Transverse colon (tissue), 4 donors: Measurements from ENCODE around the gene ZNF423. TPM values are rescaled to one million over a fixed set of nuclear protein-coding genes. Genes with fewer than 3 reads are reported as not detected.

Experiments used
- DNase-seq: peaks from one replicate; pipeline ENCODE4 v3.0.0-alpha.2; 2019
- H3K27ac ChIP-seq, 4 donors: fragments of 200-600 bp; sonication (generic); 2 replicates each; pipeline ENCODE4 v1.5.1; 2016 to 2018; ENCODE audit warnings: inconsistent platforms in 4 of 4
- H3K27me3 ChIP-seq: fragments of 200-600 bp; sonication (generic); 2 replicates; pipeline ENCODE4 v1.5.1; 2017; ENCODE audit warnings: inconsistent platforms
- H3K36me3 ChIP-seq, 4 donors: fragments of 200-600 bp; sonication (generic); 2 replicates each; pipeline ENCODE4 v1.5.1; 2017 to 2019; ENCODE audit warnings: inconsistent platforms in 4 of 4
- H3K4me1 ChIP-seq, 4 donors: fragments of 200-600 bp; sonication (generic); 2 replicates each; pipeline ENCODE4 v1.5.1; 2017 to 2020; ENCODE audit warnings: inconsistent platforms in 4 of 4
- H3K4me3 ChIP-seq, 4 donors: fragments of 200-600 bp; sonication (generic); 1 replicate in 1 of 4; 2 replicates in 3 of 4; pipeline versions ENCODE4 v1.5.1 to v1.6.1; 2017 to 2019; ENCODE audit warnings: inconsistent platforms in 4 of 4
- H3K9me3 ChIP-seq, 2 donors: fragments of 200-600 bp; sonication (generic); 2 replicates each; pipeline ENCODE4 v1.5.1; 2017 to 2019; ENCODE audit warnings: inconsistent platforms in 2 of 2
- EP300 ChIP-seq: sonication (generic); formaldehyde crosslinking; IDR thresholded peaks from one replicate; pipeline ENCODE4 v1.6.1; 2017; ENCODE audit warnings: antibody characterized with exemption, low read depth
- POLR2A ChIP-seq: fragments of 450-650 bp; IDR thresholded peaks from one replicate; pipeline ENCODE4 v1.6.1; 2016; ENCODE audit warnings: antibody characterized with exemption, mild to moderate bottlenecking, moderate library complexity
- POLR2AphosphoS5 ChIP-seq, 3 donors: sonication (generic); formaldehyde crosslinking; IDR thresholded peaks; one replicate each; pipeline ENCODE4 v1.6.1; 2016; ENCODE audit warnings: antibody characterized with exemption in 3 of 3
- WGBS, 2 donors: methylation state at CpG; one replicate each; pipeline ENCODE4 v1.1.5; 2018; ENCODE audit warnings: low coverage in 1 of 2; 5-methylcytosine and 5-hydroxymethylcytosine counted together
- in situ Hi-C, 4 donors: fragments of 200-750 bp; cut with MboI; loops; one replicate each; pipeline versions ENCODE4 v1.15.0 to v1.15.1; 2017; ENCODE audit warnings: low sequenced_read_pairs in 3 of 4, low pct_ligation_motif_present in 1 of 4, low pct_unique_long_range_greater_than_20kb in 1 of 4
- intact Hi-C: fragments of 100-400 bp; cut with DNase I; formaldehyde crosslinking; loops from one replicate; pipeline ENCODE4 v1.15.1; 2023; ENCODE audit warnings: low total_unique reads
- total RNA-seq, 4 donors: library from RNA; depleted of rRNA; stranded (reverse); fragments of >200 nt; gene quantifications; one replicate each; pipeline ENCODE4 v1.1.0, GENCODE V29; 2016
- TF ChIP-seq, protein P1 (sequence below), 5 experiments: fragments of 200-600 bp in 3 of 5; fragments of 450-650 bp in 2 of 5; sonication (generic) in 3 of 5; IDR thresholded peaks; 1 replicate in 2 of 5; 2 replicates in 3 of 5; pipeline ENCODE4 v1.5.1; 2016 to 2017; ENCODE audit warnings: antibody characterized with exemption in 5 of 5, inconsistent platforms in 3 of 5, mild to moderate bottlenecking in 2 of 5, moderate library complexity in 1 of 5

The ZNF423 gene
- total RNA-seq, 4 donors from 2014 or later, result 4.9 to 13.1 (median 7.2) TPM

DNA sequence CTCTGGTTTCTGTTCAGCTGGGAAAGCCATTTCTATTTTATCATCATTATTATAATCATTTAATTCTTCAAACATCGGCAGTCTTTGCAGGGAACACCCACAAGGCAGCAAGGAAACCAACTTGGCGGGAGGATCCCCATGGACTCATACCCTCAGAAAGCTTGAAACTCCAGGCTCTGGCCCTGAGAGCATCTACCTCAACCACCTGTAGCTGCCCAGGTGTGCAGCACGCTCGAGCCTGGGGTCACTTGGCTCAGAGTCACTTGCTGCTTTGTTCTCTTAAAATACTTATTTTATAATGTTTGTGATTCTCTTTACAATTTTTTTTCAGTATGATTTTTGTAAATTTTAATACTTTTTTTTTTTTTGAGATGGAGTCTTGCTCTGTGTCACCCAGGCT, 6.8 kb upstream of the ZNF423 start:
- H3K4me3 ChIP-seq, result no peak overlapping the region
- H3K4me1 ChIP-seq, result peaks cover 8 to 17% (median 13%) of the 10 kb centered on the region in 4 donors
- WGBS, 2 donors, result 78 to 94% methylated on average over 3 to 4 of the region's 4 CpGs
- TF ChIP-seq POLR2A (no peak), POLR2AphosphoS5 (IDR thresholded peaks at IDR 0.05) (no peak), EP300 (no peak)
- TF ChIP-seq, protein P1, sequence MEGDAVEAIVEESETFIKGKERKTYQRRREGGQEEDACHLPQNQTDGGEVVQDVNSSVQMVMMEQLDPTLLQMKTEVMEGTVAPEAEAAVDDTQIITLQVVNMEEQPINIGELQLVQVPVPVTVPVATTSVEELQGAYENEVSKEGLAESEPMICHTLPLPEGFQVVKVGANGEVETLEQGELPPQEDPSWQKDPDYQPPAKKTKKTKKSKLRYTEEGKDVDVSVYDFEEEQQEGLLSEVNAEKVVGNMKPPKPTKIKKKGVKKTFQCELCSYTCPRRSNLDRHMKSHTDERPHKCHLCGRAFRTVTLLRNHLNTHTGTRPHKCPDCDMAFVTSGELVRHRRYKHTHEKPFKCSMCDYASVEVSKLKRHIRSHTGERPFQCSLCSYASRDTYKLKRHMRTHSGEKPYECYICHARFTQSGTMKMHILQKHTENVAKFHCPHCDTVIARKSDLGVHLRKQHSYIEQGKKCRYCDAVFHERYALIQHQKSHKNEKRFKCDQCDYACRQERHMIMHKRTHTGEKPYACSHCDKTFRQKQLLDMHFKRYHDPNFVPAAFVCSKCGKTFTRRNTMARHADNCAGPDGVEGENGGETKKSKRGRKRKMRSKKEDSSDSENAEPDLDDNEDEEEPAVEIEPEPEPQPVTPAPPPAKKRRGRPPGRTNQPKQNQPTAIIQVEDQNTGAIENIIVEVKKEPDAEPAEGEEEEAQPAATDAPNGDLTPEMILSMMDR (IDR thresholded peaks at IDR 0.05), result no peak
- H3K27ac ChIP-seq, result no peak overlapping the region
- in situ Hi-C loops (loop anchor here in 1 of 4 donors (25.0 kb wide), 1 partner anchor 250 kb away; no protein-coding TSS in a partner anchor), intact Hi-C loops (no loop called here)
- H3K9me3 ChIP-seq, result no peaks in the 10 kb centered on the region
- no peak for DNase-seq
- no peaks in the 10 kb centered on the region for H3K27me3 ChIP-seq
- H3K36me3 ChIP-seq, result no peaks in the 10 kb centered on the region

DNA sequence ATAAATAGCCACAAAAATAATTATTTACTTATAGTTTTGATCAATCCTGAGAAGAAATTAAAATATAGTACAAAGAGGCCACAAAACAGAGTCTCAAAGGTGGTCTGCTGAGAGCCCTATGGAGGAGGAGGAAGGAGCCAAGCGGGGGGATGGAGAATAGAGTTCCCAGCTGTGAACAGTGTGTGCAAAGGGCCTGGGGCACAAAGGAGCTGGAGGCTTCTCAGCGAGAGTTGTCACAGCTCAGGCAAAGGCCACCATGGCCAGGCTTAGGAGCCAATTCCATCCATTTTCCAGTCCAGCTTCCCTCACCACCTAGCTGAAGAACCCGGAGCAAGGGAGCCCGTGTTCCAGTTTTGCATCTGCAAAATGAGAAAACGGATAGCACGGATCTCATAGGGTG, 5.4 kb upstream of the ZNF423 start:
- Histone ChIP-seq H3K4me3 (no peak overlapping the region), H3K36me3 (no peaks in the 10 kb centered on the region), H3K9me3 (no peaks in the 10 kb centered on the region), H3K4me1 (peaks cover 8 to 23% (median 16%) of the 10 kb centered on the region in 4 donors), H3K27ac (no peak overlapping the region), H3K27me3 (no peaks in the 10 kb centered on the region)
- TF ChIP-seq POLR2A (no peak), POLR2AphosphoS5 (IDR thresholded peaks at IDR 0.05) (no peak), EP300 (no peak)
- TF ChIP-seq, protein P1 (IDR thresholded peaks at IDR 0.05), result no peak
- DNase-seq, result no peak
- WGBS, 2 donors, result 93 to 100% methylated on average over 6 of the region's 6 CpGs
- in situ Hi-C loops (loop anchor here in 1 of 4 donors (25.0 kb wide), 1 partner anchor 249 kb away; no protein-coding TSS in a partner anchor), intact Hi-C loops (no loop called here)

DNA sequence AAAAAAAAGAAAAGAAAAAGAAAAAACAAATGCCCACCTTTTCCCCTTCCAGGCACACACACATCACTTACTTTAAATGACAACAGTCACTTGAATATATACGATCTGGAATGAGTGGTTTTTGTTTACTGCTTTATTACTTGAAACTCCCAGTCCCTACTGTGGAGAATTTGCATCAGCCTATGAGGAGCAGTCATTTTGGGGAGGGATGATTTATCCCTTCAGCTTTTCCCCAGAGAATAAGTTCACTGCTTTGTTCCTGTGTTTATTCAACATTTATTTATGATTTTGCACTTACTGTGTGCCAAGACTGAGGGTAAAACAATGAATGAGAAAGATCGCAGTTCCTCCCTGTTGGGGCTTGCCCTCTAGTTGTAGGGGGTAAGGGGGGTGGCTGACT, 4.7 kb upstream of the ZNF423 start:
- no peak overlapping the region for H3K4me3 ChIP-seq
- in situ Hi-C loops (loop anchor here in 1 of 4 donors (25.0 kb wide), 1 partner anchor 248 kb away; no protein-coding TSS in a partner anchor), intact Hi-C loops (no loop called here)
- no peak overlapping the region for H3K27ac ChIP-seq
- WGBS, 2 donors, result 22 to 50% methylated on average over 2 of the region's 2 CpGs
- no peaks in the 10 kb centered on the region for H3K27me3 ChIP-seq
- H3K4me1 ChIP-seq, result peaks cover 8 to 26% (median 16%) of the 10 kb centered on the region in 4 donors
- DNase-seq, result no peak
- no peaks in the 10 kb centered on the region for H3K9me3 ChIP-seq
- TF ChIP-seq POLR2A (no peak), EP300 (no peak), POLR2AphosphoS5 (IDR thresholded peaks at IDR 0.05) (no peak)
- TF ChIP-seq, protein P1 (IDR thresholded peaks at IDR 0.05), result no peak
- no peaks in the 10 kb centered on the region for H3K36me3 ChIP-seq

DNA sequence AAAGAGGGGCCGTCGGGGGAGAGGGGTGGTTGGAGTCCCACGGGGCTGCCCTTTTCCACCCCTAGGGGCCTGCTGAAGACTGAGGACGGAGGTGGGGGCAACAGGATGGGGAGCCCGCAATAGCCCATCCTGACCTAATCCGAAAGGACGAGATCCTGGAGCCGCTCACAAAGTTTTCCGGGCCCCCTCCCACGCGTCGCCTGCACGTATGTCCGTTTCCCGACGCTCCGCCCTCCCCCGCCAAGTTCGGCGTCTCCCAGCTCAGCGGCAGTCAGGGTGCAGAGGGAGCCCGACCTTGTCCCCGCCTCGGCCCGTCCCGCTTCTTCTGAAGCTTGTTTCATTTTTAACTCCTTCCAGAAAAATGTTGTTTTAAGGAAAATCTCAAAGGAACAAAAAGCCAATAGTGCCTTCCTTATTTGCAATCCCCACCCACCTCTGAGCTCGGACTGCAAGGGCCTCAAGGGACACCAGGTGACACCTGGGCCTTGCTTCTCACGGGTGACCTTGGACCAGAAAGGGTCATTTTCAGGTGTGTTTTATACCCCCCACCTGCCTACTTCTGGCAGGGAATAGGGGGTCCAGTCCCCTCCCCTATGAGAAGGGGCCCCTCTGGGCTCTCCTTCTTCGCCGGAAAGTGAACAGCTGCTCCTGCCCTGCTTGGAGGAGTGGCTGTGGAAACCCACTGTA, 3.4 kb upstream of the ZNF423 start:
- intact Hi-C loops (no loop called here), in situ Hi-C loops (loop anchor here in 1 of 4 donors (25.0 kb wide), 1 partner anchor 247 kb away; no protein-coding TSS in a partner anchor)
- WGBS, 2 donors, result 2 to 8% methylated on average over 21 to 28 of the region's 30 CpGs
- Histone ChIP-seq H3K9me3 (no peaks in the 10 kb centered on the region), H3K27me3 (no peaks in the 10 kb centered on the region), H3K36me3 (no peaks in the 10 kb centered on the region), H3K4me3 (peak overlapping the region; percentile 66 to 88 (median 78)), H3K27ac (peak overlapping the region; percentile 94 to 98 (median 96)), H3K4me1 (peaks cover 8 to 32% (median 19%) of the 10 kb centered on the region in 4 donors)
- DNase-seq, result peak; percentile 67
- peak; percentile 44 for TF ChIP-seq POLR2A
- no peak for TF ChIP-seq EP300
- TF ChIP-seq, protein P1 (IDR thresholded peaks at IDR 0.05), result peak in 1 of 5 experiments; percentile 14
